ENCODE measurements around the gene ICOSLG.

Gene ICOSLG

GRCh38 chr21:44263221-44263760 lies 22.5 kb upstream of the ICOSLG start:
- H3K27ac ChIP-seq (ENCODE audit: low read depth, low read length): peak overlapping the region; percentile 70; the same call in 1 of the 2 replicates
- no peaks in the 10 kb centered on the region for H3K9me3 ChIP-seq (ENCODE audit: control insufficient read depth, insufficient read depth, low read depth, low read length)
- H3K9ac ChIP-seq (ENCODE audit: low read length): peak overlapping the region; percentile 56
- no peaks in the 10 kb centered on the region; the same call in 1 of the 2 replicates for H3K36me3 ChIP-seq (ENCODE audit: control insufficient read depth, insufficient read depth, low read length)
- H3K4me3 ChIP-seq (ENCODE audit: low read depth, low read length): peak overlapping the region; percentile 35; the same call in 1 of the 2 replicates
- H3K27me3 ChIP-seq (ENCODE audit: control insufficient read depth, insufficient read depth, low read length): no peaks in the 10 kb centered on the region
- peaks cover 20% of the 10 kb centered on the region for H3K4me1 ChIP-seq (ENCODE audit: control insufficient read depth, insufficient read depth, low read length)

DNA sequence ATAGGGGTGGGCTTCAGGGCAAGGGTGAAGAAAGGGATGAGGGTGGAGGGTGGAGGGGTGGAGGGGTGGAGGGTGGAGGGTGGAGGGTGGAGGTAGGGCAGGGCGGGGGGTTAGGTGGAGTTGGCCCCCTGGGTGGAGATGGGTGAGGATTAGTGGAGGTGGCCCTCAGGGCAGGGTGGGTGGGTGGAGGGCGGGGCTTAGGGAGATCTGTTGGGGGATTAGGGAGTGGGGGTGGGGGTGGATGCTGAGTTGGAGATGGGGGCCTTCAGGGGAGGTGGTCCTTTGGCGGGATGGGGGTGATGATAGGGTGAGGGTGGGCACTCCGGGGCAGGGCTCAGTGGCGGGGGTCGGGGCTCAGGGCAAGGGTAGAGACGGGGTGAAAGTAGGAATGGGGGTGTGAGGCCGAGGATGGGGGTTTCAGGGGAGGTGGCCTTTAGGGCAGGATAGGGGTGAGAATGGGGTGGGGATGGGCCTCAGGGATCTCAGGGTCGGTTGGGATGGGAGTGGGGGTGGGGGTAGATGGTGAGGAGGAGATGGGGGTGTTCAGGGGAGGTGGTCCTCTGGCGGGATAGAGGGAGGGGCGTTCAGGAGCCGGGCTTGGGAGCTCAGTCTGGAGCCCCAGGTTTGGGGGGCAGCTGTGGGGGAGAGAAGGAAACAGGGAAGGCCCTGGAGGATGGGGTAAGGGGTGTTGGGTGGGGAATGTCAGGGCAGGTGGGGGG lies 21.8 kb upstream of the ICOSLG start:
- Histone ChIP-seq H3K36me3 (ENCODE audit: control insufficient read depth, insufficient read depth, low read length) (no peaks in the 10 kb centered on the region; the same call in 1 of the 2 replicates), H3K27me3 (ENCODE audit: control insufficient read depth, insufficient read depth, low read length) (no peaks in the 10 kb centered on the region), H3K27ac (ENCODE audit: low read depth, low read length) (no peak overlapping the region), H3K4me3 (ENCODE audit: low read depth, low read length) (no peak overlapping the region), H3K4me1 (ENCODE audit: control insufficient read depth, insufficient read depth, low read length) (peaks cover 20% of the 10 kb centered on the region), H3K9me3 (ENCODE audit: control insufficient read depth, insufficient read depth, low read depth, low read length) (no peaks in the 10 kb centered on the region), H3K9ac (ENCODE audit: low read length) (no peak overlapping the region)

DNA sequence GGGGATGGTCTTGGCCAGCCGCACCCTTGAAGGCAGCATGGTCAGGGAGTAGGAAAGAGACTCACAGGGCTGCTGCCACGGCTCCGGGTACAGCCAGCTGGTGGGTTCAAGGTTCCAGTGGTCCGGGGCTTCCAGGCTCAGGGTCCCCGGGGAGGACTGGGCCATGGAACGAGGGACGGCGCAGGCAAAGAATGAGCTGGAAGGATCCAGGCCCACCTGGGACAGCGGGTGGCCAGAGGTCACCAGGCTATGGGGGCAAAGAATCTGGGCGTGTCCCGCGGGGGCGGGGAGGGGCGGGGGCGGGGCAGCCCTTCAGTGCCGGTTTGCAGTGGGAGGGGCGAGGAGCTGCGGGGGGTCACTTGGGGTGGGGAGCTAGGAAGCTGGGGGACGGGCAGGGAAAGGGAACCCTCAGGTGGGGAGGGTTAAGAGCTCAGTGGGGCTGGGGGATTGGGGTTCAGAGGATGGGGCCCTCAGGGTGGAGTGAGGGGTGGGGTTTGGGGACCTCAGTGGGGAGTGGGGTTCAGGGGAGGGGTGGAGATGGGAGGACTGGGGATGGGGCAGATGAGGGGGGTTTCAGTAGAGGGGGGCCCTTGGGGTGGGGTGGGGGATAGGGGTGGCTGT lies 21.0 kb upstream of the ICOSLG start, which contains the start of gene DNMT3L:
DNMT3L (minus strand) TSS at position 223 of the 621 bp plus-strand sequence. CDS start 638 bp downstream, outside the sequence.
- H3K4me1 ChIP-seq (ENCODE audit: control insufficient read depth, insufficient read depth, low read length): peaks cover 20% of the 10 kb centered on the region
- peak within 1 kb of the TSS; percentile 13 for H3K9ac ChIP-seq (ENCODE audit: low read length)
- H3K27me3 ChIP-seq (ENCODE audit: control insufficient read depth, insufficient read depth, low read length): no peaks in the 10 kb centered on the region
- no peak within 1 kb of the TSS; the same call in 1 of the 2 replicates for H3K27ac ChIP-seq (ENCODE audit: low read depth, low read length)
- H3K9me3 ChIP-seq (ENCODE audit: control insufficient read depth, insufficient read depth, low read depth, low read length): no peaks in the 10 kb centered on the region
- peak within 1 kb of the TSS; percentile 38; the same call in 1 of the 2 replicates for H3K4me3 ChIP-seq (ENCODE audit: low read depth, low read length)
- no peaks in the 10 kb centered on the region; the same call in 1 of the 2 replicates for H3K36me3 ChIP-seq (ENCODE audit: control insufficient read depth, insufficient read depth, low read length)

DNA sequence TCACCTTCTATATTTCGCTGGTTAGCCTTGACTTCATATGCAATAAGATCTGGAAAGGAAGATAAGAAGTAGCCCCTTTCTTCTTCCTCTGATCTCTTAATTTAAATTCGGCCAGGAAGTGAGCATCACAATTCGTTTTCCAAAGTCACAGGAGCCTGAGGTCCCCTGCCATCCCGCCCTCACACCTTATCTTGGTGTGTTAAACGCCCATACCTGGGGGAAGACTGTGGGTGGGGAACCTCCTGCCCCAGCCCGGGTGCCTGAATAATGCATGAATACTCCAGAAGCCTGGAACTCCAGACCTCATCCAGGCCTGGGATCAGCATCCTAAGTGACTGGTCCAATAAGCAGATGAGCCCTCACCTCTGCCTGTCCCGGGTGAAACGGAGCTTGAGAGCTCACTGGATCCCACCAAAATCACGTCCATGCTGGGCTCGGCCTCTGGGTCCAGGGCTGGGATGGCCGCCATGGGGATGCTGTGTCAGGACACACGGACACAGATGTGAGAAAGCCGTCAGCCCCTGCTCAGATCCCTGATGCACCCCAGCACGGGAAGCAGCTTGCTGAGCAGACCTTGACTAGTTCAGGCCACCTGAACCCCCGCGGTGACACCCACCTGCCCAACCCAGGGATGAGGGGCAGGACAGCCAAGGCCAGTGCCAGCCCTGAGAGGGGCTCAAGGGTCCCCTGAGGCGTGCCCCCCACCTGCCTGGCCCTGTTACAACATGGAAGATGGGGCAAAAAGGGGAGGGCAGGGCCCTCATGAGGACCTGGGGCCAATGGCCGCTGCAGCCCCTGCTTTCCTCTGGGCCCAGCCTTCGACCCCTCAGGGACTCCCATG lies 20.3 kb upstream of the ICOSLG start:
- peak overlapping the region; percentile 38; the same call in 1 of the 2 replicates for H3K4me3 ChIP-seq (ENCODE audit: low read depth, low read length)
- H3K9ac ChIP-seq (ENCODE audit: low read length): peak overlapping the region; percentile 13
- H3K27me3 ChIP-seq (ENCODE audit: control insufficient read depth, insufficient read depth, low read length): no peaks in the 10 kb centered on the region
- H3K4me1 ChIP-seq (ENCODE audit: control insufficient read depth, insufficient read depth, low read length): peaks cover 20% of the 10 kb centered on the region
- H3K9me3 ChIP-seq (ENCODE audit: control insufficient read depth, insufficient read depth, low read depth, low read length): no peaks in the 10 kb centered on the region
- H3K27ac ChIP-seq (ENCODE audit: low read depth, low read length): no peak overlapping the region; the same call in 1 of the 2 replicates
- H3K36me3 ChIP-seq (ENCODE audit: control insufficient read depth, insufficient read depth, low read length): no peaks in the 10 kb centered on the region; the same call in 1 of the 2 replicates

GRCh38 chr21:44260066-44260465 lies 19.3 kb upstream of the ICOSLG start:
- H3K4me3 ChIP-seq (ENCODE audit: low read depth, low read length): no peak overlapping the region
- H3K36me3 ChIP-seq (ENCODE audit: control insufficient read depth, insufficient read depth, low read length): no peaks in the 10 kb centered on the region; the same call in 1 of the 2 replicates
- H3K9ac ChIP-seq (ENCODE audit: low read length): no peak overlapping the region
- peaks cover 20% of the 10 kb centered on the region for H3K4me1 ChIP-seq (ENCODE audit: control insufficient read depth, insufficient read depth, low read length)
- no peaks in the 10 kb centered on the region for H3K27me3 ChIP-seq (ENCODE audit: control insufficient read depth, insufficient read depth, low read length)
- no peaks in the 10 kb centered on the region for H3K9me3 ChIP-seq (ENCODE audit: control insufficient read depth, insufficient read depth, low read depth, low read length)
- H3K27ac ChIP-seq (ENCODE audit: low read depth, low read length): no peak overlapping the region

DNA sequence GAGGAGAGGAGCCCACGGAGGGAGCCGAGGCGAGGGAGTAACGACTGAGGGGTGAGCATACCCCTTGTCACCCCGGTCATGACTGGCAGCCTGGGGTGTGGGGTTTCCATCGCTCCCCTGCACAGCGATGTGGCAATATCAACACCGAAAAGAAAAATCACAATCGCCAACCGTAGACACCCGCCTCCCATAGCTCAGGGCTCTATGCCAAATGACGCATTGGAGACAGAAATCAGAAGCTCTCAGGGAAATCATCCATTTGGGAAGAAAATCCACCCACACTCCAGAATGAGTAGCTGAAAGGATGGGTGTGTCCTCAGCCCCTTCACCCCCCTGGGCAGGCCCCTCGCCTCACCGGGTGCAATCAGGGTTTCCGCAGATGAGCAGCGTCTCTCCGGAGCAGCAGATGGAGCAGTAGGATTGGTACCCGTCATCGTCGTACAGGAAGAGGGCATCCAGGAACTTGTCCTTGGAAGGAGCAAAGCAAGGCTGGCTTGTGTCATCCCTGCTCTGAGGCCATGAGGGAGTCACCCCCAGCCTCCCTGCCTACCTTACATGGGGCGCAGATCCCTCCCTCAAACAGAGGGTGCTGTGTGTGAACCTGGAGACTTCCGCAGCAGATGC lies 18.5 kb upstream of the ICOSLG start:
- no peaks in the 10 kb centered on the region for H3K27me3 ChIP-seq (ENCODE audit: control insufficient read depth, insufficient read depth, low read length)
- H3K4me1 ChIP-seq (ENCODE audit: control insufficient read depth, insufficient read depth, low read length): peaks cover 20% of the 10 kb centered on the region
- H3K4me3 ChIP-seq (ENCODE audit: low read depth, low read length): no peak overlapping the region
- H3K9ac ChIP-seq (ENCODE audit: low read length): no peak overlapping the region
- H3K27ac ChIP-seq (ENCODE audit: low read depth, low read length): no peak overlapping the region
- H3K36me3 ChIP-seq (ENCODE audit: control insufficient read depth, insufficient read depth, low read length): no peaks in the 10 kb centered on the region; the same call in 1 of the 2 replicates
- H3K9me3 ChIP-seq (ENCODE audit: control insufficient read depth, insufficient read depth, low read depth, low read length): no peaks in the 10 kb centered on the region

GRCh38 chr21:44258056-44258725 lies 17.4 kb upstream of the ICOSLG start:
- H3K4me1 ChIP-seq (ENCODE audit: control insufficient read depth, insufficient read depth, low read length): peaks cover 13% of the 10 kb centered on the region
- H3K36me3 ChIP-seq (ENCODE audit: control insufficient read depth, insufficient read depth, low read length): no peaks in the 10 kb centered on the region; the same call in 1 of the 2 replicates
- no peaks in the 10 kb centered on the region for H3K9me3 ChIP-seq (ENCODE audit: control insufficient read depth, insufficient read depth, low read depth, low read length)
- H3K9ac ChIP-seq (ENCODE audit: low read length): no peak overlapping the region
- H3K27ac ChIP-seq (ENCODE audit: low read depth, low read length): no peak overlapping the region
- no peaks in the 10 kb centered on the region for H3K27me3 ChIP-seq (ENCODE audit: control insufficient read depth, insufficient read depth, low read length)
- H3K4me3 ChIP-seq (ENCODE audit: low read depth, low read length): no peak overlapping the region

- Histone ChIP-seq H3K9ac (ENCODE audit: low read length) (no peak overlapping the region), H3K4me3 (ENCODE audit: low read depth, low read length) (no peak overlapping the region), H3K9me3 (ENCODE audit: control insufficient read depth, insufficient read depth, low read depth, low read length) (no peaks in the 10 kb centered on the region), H3K36me3 (ENCODE audit: control insufficient read depth, insufficient read depth, low read length) (no peaks in the 10 kb centered on the region; the same call in 1 of the 2 replicates), H3K27ac (ENCODE audit: low read depth, low read length) (no peak overlapping the region), H3K27me3 (ENCODE audit: control insufficient read depth, insufficient read depth, low read length) (no peaks in the 10 kb centered on the region), H3K4me1 (ENCODE audit: control insufficient read depth, insufficient read depth, low read length) (no peaks in the 10 kb centered on the region)
Measured at GRCh38 chr21:44255511-44255981, 14.8 kb upstream of the ICOSLG start.

- Histone ChIP-seq H3K4me3 (ENCODE audit: low read depth, low read length) (no peak overlapping the region), H3K9me3 (ENCODE audit: control insufficient read depth, insufficient read depth, low read depth, low read length) (no peaks in the 10 kb centered on the region), H3K4me1 (ENCODE audit: control insufficient read depth, insufficient read depth, low read length) (no peaks in the 10 kb centered on the region), H3K27ac (ENCODE audit: low read depth, low read length) (no peak overlapping the region), H3K27me3 (ENCODE audit: control insufficient read depth, insufficient read depth, low read length) (no peaks in the 10 kb centered on the region), H3K9ac (ENCODE audit: low read length) (no peak overlapping the region), H3K36me3 (ENCODE audit: control insufficient read depth, insufficient read depth, low read length) (no peaks in the 10 kb centered on the region; the same call in 1 of the 2 replicates)
Measured at GRCh38 chr21:44253832-44254710, 13.3 kb upstream of the ICOSLG start.
